Activated CD4-positive, alpha-beta memory T cell treated with anti-CD3 and anti-CD28 coated beads, Interleukin-2, amount 10 ng/mL, durations not matched to agents 7 days and 5 days (primary cell): Measurements from ENCODE around the gene B4GAT1. TPM values are rescaled to one million over a fixed set of nuclear protein-coding genes. Genes with fewer than 3 reads are reported as not detected.
"Not testable (repeated sequence)": the region's sequence is repeated elsewhere in the genome, so short reads cannot be mapped to it uniquely, and the experiment has no call there.

Experiments
- CTCF ChIA-PET: fragments of 350-600 bp; sonication (Branson Sonifier 250); formaldehyde crosslinking; loops from one replicate; lab custom pipeline; 2021; ENCODE audit warnings: antibody characterized with exemption, inconsistent platforms; lab: Charles Lee
- POLR2A ChIA-PET: fragments of 350-600 bp; sonication (Branson Sonifier 250); formaldehyde crosslinking; loops from one replicate; lab custom pipeline; 2021; ENCODE audit warnings: antibody characterized with exemption; lab: Charles Lee
- DNase-seq: peaks from one replicate; pipeline ENCODE4 v3.0.0-alpha.2; 2020
- H3K27ac Mint-ChIP-seq: one replicate; pipeline ENCODE4 v1.8.0; 2021; ENCODE audit warnings: mild to moderate bottlenecking, mixed read lengths
- H3K27me3 Mint-ChIP-seq: one replicate; pipeline ENCODE4 v1.8.0; 2021; ENCODE audit warnings: mixed read lengths
- H3K36me3 Mint-ChIP-seq: one replicate; pipeline ENCODE4 v1.8.0; 2021; ENCODE audit warnings: low read depth, mixed read lengths
- H3K4me1 Mint-ChIP-seq: one replicate; pipeline ENCODE4 v1.8.0; 2021; ENCODE audit warnings: mixed read lengths
- H3K4me3 Mint-ChIP-seq: one replicate; pipeline ENCODE4 v1.8.0; 2021; ENCODE audit warnings: mild to moderate bottlenecking, mixed read lengths
- H3K9me3 Mint-ChIP-seq: one replicate; pipeline ENCODE4 v1.8.0; 2021; ENCODE audit warnings: mixed read lengths
- total RNA-seq, 2 experiments: library from RNA; stranded (reverse); gene quantifications; one replicate each; pipeline ENCODE4 v1.2.3, GENCODE V29; 2021

The B4GAT1 gene
- total RNA-seq, 2 experiments from 2014 or later, result 8.4 to 8.7 TPM

DNA sequence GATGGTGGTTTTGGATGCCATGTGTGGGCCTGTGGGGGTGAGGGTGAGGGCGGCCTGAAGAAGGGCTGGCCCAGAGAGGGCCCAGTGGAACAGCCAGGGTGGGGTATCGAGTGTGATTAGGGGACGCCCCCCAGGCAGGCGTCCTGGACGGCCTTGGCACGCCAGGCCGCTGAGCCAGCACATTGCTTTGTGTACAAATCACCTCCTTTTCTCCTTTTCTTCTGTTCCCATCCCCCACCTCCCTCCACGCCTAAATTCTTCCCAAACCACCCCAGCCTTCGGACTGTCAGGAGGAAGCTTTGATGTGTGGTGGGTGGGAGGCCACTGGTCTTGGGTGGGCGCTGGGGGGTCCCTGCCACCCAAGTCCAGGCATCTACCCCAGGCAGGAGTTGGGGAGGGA lies 22.8 kb downstream of the B4GAT1 start:
- POLR2A ChIA-PET, result interaction anchor here (0.7 to 0.9 kb wide), 2 partner anchors 12 to 13 kb away, joined by 3 to 6 read pairs; no protein-coding TSS in a partner anchor
- Mint-ChIP-seq H3K4me1 (peaks cover 35% of the 10 kb centered on the region), H3K36me3 (no peaks in the 10 kb centered on the region), H3K9me3 (peaks cover 5% of the 10 kb centered on the region), H3K4me3 (no peak overlapping the region), H3K27ac (no peak overlapping the region), H3K27me3 (peaks cover 6% of the 10 kb centered on the region)
- CTCF ChIA-PET, result interaction anchor here (3.9 kb wide), 1 partner anchor 12 kb away, joined by 44 read pairs; no protein-coding TSS in a partner anchor
- no peak for DNase-seq

DNA sequence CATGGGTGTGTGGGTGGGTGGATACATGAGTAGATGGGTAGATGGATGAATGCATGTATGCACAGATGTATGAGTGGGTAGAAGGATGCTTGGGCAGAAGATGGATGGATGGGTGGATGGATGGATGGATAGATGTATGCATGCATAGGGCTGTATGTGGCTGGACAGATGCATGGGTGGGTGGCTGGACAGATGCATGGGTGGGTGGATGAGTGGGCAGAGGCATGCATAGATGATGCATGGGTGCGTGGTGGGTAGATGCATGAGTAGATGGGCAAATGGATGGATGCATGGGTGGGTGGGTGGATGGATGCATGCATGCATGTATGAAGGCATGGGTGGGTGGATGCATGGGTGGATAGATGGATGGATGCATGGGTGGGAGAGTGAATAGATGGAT lies 23.7 kb downstream of the B4GAT1 start:
- peaks cover 6% of the 10 kb centered on the region for H3K9me3 Mint-ChIP-seq
- peaks cover 10% of the 10 kb centered on the region for H3K27me3 Mint-ChIP-seq
- H3K4me1 Mint-ChIP-seq, result peaks cover 41% of the 10 kb centered on the region
- no peak overlapping the region for H3K4me3 Mint-ChIP-seq
- ChIA-PET CTCF (interaction anchor here (3.9 kb wide), 1 partner anchor 11 kb away, joined by 44 read pairs; no protein-coding TSS in a partner anchor), POLR2A (interaction anchor here (0.9 kb wide), 1 partner anchor 11 kb away, joined by 6 read pairs; no protein-coding TSS in a partner anchor)
- H3K27ac Mint-ChIP-seq, result no peak overlapping the region
- H3K36me3 Mint-ChIP-seq, result no peaks in the 10 kb centered on the region
- no peak for DNase-seq

DNA sequence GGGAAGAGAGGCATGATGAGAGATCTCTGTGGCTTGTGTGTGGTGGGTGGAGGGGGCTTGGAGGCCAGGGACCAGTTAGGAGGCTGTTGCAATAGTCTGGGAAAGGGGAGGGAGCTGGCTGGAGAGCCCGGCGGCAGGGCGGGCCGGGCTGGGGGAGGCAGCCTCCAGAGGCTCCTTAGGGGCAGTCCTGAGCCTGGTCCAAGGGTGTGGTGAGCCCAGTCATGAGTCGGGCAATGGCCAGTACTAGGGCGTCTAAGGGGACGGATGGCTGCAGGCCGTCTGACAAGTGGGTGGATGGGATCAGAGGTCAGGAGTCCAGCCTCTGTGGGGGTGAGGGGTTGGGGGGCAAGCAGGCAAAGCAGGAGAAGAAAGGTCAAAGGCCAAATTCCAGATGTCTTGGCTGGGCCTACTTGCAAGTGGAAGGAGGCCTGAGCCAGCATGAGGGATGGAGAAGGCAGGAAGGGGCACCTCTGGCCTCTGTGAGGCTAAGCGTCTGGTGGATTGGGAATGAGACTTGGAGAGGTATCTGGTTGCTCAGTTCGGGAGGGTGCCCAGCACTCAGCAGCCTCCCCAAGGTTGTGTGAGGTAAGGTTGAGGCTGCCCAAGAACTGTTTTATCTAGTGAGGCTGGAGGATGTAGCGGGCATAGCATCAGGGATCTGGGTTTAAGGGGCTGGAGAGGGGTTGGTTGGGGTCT lies 24.5 kb downstream of the B4GAT1 start:
- Mint-ChIP-seq H3K27ac (no peak overlapping the region), H3K4me3 (no peak overlapping the region), H3K4me1 (peaks cover 41% of the 10 kb centered on the region), H3K9me3 (peaks cover 7% of the 10 kb centered on the region), H3K36me3 (no peaks in the 10 kb centered on the region), H3K27me3 (peaks cover 11% of the 10 kb centered on the region)
- CTCF ChIA-PET, result no interaction called here
- POLR2A ChIA-PET, result no interaction called here
- no peak for DNase-seq

DNA sequence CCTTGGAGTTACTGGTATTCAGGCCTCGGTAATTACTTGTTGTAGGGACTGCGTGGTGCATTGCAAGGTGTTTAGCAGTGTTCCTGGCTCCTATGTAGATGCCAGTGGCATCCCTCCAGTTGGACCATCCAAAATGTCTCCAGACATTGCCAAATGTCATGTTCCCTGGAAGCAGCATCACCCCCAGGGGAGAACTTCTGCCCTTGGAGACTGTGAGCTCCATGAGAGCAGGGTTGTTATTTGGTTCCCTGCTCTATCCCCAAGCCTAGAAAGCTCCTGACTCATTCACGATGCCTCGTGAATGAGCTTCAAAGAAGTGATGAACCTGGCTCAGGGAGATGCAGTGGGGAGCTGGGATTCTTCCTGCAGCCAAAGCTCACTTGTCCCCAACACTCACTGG lies 25.8 kb downstream of the B4GAT1 start:
- Mint-ChIP-seq H3K9me3 (peaks cover 7% of the 10 kb centered on the region), H3K4me1 (peaks cover 37% of the 10 kb centered on the region), H3K36me3 (no peaks in the 10 kb centered on the region), H3K27me3 (peaks cover 11% of the 10 kb centered on the region), H3K4me3 (no peak overlapping the region), H3K27ac (no peak overlapping the region)
- CTCF ChIA-PET, result interaction anchor here (0.5 to 1.4 kb wide), 2 partner anchors 10 to 110 kb away, joined by 3 to 12 read pairs; no protein-coding TSS in a partner anchor
- POLR2A ChIA-PET, result no interaction called here
- DNase-seq, result no peak

DNA sequence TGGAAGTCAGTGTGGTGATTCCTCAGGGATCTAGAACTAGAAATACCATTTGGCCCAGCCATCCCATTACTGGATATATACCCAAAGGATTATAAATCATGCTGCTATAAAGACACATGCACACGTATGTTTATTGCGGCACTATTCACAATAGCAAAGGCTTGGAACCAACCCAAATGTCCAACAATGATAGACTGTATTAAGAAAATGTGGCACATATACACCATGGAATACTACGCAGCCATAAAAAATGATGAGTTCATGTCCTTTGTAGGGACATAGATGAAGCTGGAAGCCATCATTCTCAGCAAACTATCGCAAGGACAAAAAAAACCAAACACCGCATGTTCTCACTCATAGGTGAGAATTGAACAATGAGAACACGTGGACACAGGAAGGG lies 26.7 kb downstream of the B4GAT1 start:
- Mint-ChIP-seq H3K27me3 (peaks cover 11% of the 10 kb centered on the region), H3K4me1 (peaks cover 30% of the 10 kb centered on the region)
- H3K4me3 Mint-ChIP-seq, DNase-seq, H3K9me3 Mint-ChIP-seq, H3K36me3 Mint-ChIP-seq, POLR2A ChIA-PET, CTCF ChIA-PET, H3K27ac Mint-ChIP-seq: not testable (repeated sequence)

DNA sequence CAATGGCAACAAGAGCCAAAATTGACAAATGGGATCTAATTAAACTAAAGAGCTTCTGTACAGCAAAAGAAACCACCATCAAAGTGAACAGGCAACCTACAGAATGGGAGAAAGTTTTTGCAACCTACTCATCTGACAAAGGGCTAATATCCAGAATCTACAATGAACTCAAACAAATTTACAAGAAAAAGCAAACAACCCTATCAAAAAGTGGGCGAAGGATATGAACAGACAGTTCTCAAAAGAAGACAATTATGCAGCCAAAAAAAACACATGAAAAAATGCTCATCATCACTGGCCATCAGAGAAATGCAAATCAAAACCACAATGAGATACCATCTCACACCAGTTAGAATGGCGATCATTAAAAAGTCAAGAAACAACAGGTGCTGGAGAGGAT lies 27.1 kb downstream of the B4GAT1 start:
- POLR2A ChIA-PET, H3K27ac Mint-ChIP-seq, DNase-seq, H3K4me3 Mint-ChIP-seq, CTCF ChIA-PET, H3K9me3 Mint-ChIP-seq, H3K36me3 Mint-ChIP-seq: not testable (repeated sequence)
- peaks cover 13% of the 10 kb centered on the region for H3K27me3 Mint-ChIP-seq
- H3K4me1 Mint-ChIP-seq, result peaks cover 27% of the 10 kb centered on the region

DNA sequence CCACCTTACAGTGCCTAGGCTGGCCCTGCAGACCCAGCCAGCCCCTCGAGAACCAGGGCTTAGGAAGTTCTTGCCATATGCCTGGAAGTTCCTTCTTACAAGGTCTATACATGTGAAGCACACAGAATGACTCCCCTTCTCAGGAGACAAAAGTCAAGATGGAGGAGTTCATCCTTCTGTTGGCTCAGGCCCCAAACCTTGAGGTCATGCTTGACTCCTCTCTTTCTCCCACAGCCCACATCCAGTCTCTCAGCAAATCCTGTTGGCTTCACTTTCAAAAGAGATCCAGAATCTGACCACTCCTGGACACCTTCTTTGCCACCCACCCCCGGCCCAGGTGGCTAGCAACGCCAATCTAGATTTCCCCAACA lies 28.8 kb downstream of the B4GAT1 start:
- H3K27me3 Mint-ChIP-seq, result peaks cover 13% of the 10 kb centered on the region
- peaks cover 7% of the 10 kb centered on the region for H3K9me3 Mint-ChIP-seq
- POLR2A ChIA-PET, result no interaction called here
- peaks cover 33% of the 10 kb centered on the region for H3K4me1 Mint-ChIP-seq
- CTCF ChIA-PET, result interaction anchor here (1.0 kb wide), 1 partner anchor 10 kb away, joined by 3 read pairs; no protein-coding TSS in a partner anchor
- H3K36me3 Mint-ChIP-seq, result no peaks in the 10 kb centered on the region
- peak overlapping the region; percentile 10 for H3K27ac Mint-ChIP-seq
- H3K4me3 Mint-ChIP-seq, result no peak overlapping the region
- DNase-seq, result no peak

DNA sequence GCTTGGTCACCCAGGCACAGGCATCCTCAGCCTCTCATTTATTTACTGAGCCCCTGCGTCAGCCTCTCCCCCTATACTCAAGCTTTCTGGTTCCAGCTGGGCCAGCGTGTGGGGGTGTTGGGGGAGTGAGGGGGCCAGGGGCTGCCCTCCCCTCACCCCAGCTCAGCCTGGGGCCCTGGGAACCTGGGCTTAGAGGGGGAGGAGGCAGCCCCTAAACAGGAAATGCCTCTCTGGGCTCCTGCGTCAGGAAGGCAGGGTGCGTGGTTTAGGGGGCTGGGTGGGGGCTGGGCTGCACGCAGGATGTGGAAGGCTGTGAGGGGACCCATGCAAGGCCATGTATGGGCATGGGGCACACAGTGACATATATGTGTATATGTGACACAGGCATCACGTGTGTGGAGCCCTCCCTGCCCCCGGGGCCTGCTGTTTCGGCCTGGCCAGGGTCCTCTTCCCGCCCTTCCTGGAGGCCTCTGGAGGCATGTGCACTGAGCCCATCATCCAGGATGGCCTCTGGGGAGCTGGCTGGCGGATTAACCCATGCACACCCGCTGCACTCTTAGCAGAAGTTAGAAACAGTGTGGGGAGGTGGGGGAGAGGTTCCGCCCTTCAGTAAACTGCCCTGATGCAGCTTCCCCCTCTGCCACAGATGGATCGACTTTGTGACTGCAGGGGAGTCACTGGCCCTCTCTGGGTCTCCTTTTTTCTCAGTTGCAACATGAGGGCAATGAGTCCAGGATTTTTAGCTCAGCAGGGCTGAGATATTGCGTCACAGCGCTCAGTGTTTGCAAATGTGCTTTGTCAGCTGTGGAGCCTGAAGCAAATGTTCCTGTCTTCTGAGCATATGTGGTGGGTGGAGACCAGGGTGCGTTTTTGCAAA lies 29.5 kb downstream of the B4GAT1 start:
- ChIA-PET POLR2A (no interaction called here), CTCF (interaction anchor here (1.0 kb wide), 1 partner anchor 11 kb away, joined by 3 read pairs; no protein-coding TSS in a partner anchor)

DNA sequence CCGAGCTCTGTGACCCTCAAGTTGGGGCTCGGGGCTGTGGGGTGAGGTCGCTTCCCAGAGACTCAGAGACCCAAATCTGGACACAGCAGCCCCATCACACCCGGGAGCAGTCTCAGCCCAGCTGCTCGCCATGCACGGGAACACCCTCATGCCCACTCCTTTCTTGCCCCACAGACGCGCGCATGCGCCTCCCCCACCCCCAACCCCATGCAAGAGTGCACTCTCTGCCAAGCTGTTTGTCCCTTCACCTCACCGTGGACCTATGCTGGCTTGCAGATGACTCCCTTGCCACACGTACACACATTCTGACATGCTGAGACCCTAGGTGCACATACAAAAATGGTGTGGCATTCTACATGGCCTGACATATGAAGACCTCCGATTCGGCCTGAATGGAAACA lies 30.1 kb downstream of the B4GAT1 start:
- Mint-ChIP-seq H3K27ac (peak overlapping the region; percentile 56), H3K4me3 (no peak overlapping the region), H3K4me1 (peaks cover 39% of the 10 kb centered on the region), H3K36me3 (no peaks in the 10 kb centered on the region), H3K9me3 (peaks cover 7% of the 10 kb centered on the region), H3K27me3 (peaks cover 13% of the 10 kb centered on the region)
- DNase-seq, result no peak
- ChIA-PET POLR2A (no interaction called here), CTCF (no interaction called here)

More for the DNA sequence above, 29.5 kb downstream of the B4GAT1 start:
- peaks cover 7% of the 10 kb centered on the region for H3K9me3 Mint-ChIP-seq
- H3K4me1 Mint-ChIP-seq, result peaks cover 38% of the 10 kb centered on the region
- DNase-seq, result no peak
- H3K4me3 Mint-ChIP-seq, result no peak overlapping the region
- peaks cover 13% of the 10 kb centered on the region for H3K27me3 Mint-ChIP-seq
- no peaks in the 10 kb centered on the region for H3K36me3 Mint-ChIP-seq
- H3K27ac Mint-ChIP-seq, result peak overlapping the region; percentile 56

DNA sequence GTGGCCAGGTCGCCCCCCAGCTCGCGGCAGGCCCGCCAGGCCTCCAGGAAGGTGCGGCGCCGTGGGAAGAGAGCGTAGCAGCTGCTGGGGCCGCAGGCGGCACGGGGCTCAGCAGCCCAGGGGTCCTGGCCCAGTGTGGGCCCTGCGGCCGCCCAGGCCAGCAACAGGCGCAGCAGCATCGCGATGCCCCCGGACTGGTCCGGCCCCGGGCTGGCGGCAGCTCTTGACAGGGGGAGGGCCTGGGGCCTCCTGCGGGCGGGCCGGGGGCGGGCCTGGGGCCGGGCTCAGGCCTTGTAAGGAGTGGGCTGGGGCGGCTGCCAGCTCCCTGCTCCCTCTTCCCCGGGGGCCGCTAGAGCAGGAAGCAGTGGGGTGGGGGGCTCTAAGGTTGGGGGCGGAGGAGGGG lies 30.6 kb downstream of the B4GAT1 start, which contains the start of gene CD248:
Gene CD248 (minus strand): TSS at position 196 of the 403 bp plus-strand sequence. CDS start 17 bp downstream, at position 179.
- Mint-ChIP-seq H3K27ac (peak within 1 kb of the TSS; percentile 56), H3K27me3 (peaks cover 13% of the 10 kb centered on the region), H3K4me1 (peaks cover 41% of the 10 kb centered on the region), H3K4me3 (no peak within 1 kb of the TSS), H3K9me3 (peaks cover 7% of the 10 kb centered on the region), H3K36me3 (no peaks in the 10 kb centered on the region)
- ChIA-PET POLR2A (no interaction called here), CTCF (no interaction called here)
- no peak for DNase-seq

DNA sequence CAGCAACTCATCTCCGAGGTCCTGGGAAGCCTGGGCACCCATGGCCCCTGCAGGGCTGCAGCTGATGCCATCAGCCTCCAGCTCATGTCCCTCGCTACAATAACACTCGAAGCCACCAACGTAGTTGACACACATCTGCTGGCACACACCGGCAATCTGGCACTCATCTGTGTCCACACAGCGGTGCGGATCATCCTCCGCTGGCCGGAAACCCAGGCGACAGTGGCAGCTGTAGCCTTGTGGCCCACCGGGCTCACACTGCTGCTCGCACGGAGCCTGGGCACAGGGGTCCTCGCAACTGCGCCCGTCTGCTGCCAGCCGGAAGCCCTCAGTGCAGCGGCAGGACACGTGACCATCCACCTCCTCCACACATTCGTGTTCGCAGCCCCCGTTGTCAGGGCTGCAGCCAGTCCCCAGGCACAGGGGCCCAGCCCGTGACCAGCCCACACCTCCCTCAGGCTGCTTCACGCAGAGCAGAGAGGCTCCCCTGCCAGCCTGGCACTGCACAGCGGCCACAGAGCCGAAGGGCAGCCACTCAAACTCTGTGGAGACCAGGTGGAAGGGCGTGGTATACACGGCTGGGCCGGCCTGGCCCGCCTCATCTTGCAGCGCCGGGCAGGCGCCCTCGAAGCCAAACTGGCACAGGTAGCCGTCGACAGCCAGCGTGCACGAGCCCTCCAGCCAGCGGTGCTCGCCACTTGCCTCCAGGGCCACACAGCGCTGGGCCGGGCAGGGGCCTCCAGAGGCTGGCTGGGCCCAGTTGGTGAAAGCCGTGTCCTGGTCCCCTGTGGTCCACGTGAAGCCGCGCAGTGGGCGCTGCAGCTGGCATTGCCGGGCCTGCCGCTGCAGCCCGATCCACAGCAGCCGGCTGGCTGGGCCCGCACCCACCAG lies 31.3 kb downstream of the B4GAT1 start:
- Mint-ChIP-seq H3K9me3 (peaks cover 7% of the 10 kb centered on the region), H3K36me3 (no peaks in the 10 kb centered on the region), H3K27me3 (peaks cover 13% of the 10 kb centered on the region), H3K4me3 (no peak overlapping the region), H3K27ac (no peak overlapping the region), H3K4me1 (peaks cover 43% of the 10 kb centered on the region)
- ChIA-PET POLR2A (interaction anchor here (1.3 kb wide), 1 partner anchor 27 kb away, joined by 3 read pairs; the partner anchor contains the start of gene YIF1A), CTCF (interaction anchor here (1.1 kb wide), 1 partner anchor 73 kb away, joined by 4 read pairs; no protein-coding TSS in a partner anchor)
- DNase-seq, result no peak

DNA sequence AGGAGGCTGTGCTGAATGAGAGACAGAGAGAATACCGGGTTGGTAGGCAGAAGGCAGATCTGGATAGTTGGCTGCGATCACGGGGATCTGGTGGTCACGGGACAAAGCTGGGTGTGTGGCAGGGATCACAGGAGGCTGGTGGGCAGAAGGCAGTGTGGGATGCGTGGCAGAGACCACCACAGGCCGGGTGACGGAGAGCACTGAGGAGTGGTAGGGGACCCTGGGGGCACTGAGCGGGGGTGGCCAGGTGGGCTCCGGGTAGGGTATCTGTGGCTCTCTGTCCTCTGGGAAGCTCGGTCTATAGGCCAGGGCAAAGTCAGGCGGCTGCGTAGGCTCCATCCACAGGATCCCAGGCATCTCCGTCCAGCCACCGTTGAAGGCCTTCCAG lies 31.9 kb downstream of the B4GAT1 start:
- DNase-seq, result no peak
- Mint-ChIP-seq H3K4me1 (peaks cover 43% of the 10 kb centered on the region), H3K4me3 (no peak overlapping the region), H3K9me3 (peaks cover 7% of the 10 kb centered on the region), H3K36me3 (no peaks in the 10 kb centered on the region), H3K27me3 (peaks cover 13% of the 10 kb centered on the region), H3K27ac (no peak overlapping the region)
- CTCF ChIA-PET, result interaction anchor here (1.1 kb wide), 1 partner anchor 73 kb away, joined by 4 read pairs; no protein-coding TSS in a partner anchor
- POLR2A ChIA-PET, result interaction anchor here (1.3 kb wide), 1 partner anchor 26 kb away, joined by 3 read pairs; the partner anchor contains the start of gene YIF1A
